ENCODE results near the gene TAS1R3. TPM values are rescaled to one million over a fixed set of nuclear protein-coding genes. Genes with fewer than 3 reads are reported as not detected.
A peak's percentile ranks its signal among the peaks of the same experiment; 100 is the strongest.

The TAS1R3 gene
- total and polyA plus RNA-seq, 9 donors = 0.07 to 0.40 (median 0.24) TPM; not detected in 2

DNA sequence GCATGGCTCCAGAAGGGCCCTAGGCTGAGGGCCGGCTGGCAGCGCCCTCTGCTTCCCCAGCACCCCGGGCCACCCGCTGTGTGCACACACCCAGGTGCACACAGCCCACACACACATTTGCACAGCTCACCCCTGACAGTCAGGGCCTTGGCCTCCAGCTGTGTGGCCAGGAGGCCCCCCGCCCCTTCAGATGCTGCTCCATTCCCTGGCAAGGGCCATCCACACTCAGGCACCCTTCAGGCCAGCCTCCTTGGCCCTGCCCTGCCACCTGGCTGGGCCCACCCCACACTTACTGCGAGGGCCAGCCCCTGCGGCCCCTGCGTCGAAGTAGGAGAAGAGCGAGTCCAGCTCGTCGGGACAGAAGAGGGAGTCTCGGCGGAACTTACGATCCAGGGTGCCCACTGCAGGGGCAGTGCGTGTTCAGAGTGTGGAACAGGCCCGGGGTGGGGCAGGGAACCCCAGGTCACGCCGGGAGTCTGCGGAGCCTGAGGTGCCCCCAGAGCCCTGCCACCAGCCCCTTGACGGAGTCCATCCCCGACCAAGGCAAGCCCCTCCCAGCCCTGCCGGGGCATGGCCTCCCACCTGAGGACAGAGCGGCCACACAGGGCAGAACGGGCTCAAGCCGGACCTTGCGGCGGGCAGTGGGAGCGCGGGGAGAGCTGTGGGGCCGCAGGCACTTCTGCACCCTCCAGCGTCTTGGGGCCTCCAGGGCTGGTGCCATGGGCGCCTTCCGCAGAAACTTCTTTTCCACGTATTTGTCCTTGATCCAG is 35.7 kb upstream of the TAS1R3 start:
- intact Hi-C loops (cut with DNase I) = loop anchor here in 3 of 4 donors (10.0 kb wide), 2 partner anchors 251 to 311 kb away; partner anchors contain the start of gene PERM1 (in 2 of the 3)
- no peaks in the 10 kb centered on the region for H3K36me3 ChIP-seq
- H3K4me1 ChIP-seq (ENCODE audit: insufficient read depth) = peaks cover 3% of the 10 kb centered on the region
- no peak overlapping the region for H3K27ac ChIP-seq
- 90 to 93% (median 93%) methylated on average over 34 to 35 of the region's 35 CpGs for WGBS, 3 donors
- no peaks in the 10 kb centered on the region for H3K9me3 ChIP-seq
- no peaks in the 10 kb centered on the region for H3K27me3 ChIP-seq
- TF ChIP-seq POLR2A (IDR thresholded peaks at IDR 0.05) (no peak), EP300 (IDR thresholded peaks at IDR 0.05) (no peak)
- TF ChIP-seq, protein P1, sequence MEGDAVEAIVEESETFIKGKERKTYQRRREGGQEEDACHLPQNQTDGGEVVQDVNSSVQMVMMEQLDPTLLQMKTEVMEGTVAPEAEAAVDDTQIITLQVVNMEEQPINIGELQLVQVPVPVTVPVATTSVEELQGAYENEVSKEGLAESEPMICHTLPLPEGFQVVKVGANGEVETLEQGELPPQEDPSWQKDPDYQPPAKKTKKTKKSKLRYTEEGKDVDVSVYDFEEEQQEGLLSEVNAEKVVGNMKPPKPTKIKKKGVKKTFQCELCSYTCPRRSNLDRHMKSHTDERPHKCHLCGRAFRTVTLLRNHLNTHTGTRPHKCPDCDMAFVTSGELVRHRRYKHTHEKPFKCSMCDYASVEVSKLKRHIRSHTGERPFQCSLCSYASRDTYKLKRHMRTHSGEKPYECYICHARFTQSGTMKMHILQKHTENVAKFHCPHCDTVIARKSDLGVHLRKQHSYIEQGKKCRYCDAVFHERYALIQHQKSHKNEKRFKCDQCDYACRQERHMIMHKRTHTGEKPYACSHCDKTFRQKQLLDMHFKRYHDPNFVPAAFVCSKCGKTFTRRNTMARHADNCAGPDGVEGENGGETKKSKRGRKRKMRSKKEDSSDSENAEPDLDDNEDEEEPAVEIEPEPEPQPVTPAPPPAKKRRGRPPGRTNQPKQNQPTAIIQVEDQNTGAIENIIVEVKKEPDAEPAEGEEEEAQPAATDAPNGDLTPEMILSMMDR (IDR thresholded peaks at IDR 0.05) = no peak
- peak in 1 of 5 donors; percentile 34 for DNase-seq
- H3K4me3 ChIP-seq = no peak overlapping the region

DNA sequence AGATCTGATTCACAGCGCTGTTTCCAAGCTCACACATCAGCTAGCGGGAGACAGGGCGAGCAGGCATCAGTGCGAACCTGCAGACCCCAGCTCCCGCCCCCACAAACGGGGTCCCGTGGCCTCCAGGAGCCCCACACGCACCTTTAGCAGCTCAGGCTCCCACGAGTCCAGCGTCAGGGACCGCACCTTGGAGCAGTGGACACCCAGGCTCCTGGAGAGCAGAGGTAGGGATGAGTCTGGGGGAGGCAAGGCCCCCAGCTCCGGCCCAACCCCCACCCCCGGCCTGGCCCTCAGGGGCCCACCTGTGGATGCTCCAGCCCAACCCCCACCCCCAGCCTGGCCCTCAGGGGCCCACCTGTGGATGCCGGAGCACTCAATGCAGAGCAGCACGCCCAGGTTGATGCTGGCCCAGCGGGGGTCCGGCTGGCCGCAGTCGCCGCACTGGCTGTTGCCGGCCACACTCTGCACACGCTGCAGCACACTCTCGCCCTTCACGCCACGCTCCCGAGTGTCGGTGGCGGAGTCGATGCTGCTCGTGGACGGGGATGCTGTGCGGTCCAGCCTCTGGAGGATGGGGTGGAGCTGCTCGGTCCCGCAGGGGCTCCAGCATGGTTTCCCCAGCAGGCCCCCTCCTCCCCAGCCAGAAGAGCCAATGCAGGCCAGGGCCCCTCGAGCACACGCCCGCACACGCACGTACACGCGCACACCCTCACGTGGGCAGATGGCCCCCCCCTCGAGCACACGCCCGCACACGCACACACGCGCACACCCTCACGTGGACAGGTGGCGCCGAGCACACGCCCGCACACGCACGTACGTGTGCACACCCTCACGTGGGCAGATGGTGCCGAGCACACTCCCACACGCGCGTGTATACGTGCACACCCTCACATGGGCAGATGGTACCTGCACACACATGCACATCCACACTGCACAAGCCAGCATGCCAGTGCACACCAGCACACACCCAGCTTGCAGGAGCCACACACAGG is 34.7 kb upstream of the TAS1R3 start:
- peak in 1 of 5 donors; percentile 37 for DNase-seq
- H3K27ac ChIP-seq = no peak overlapping the region
- intact Hi-C loops (cut with DNase I) = loop anchor here in 3 of 4 donors (10.0 kb wide), 2 partner anchors 252 to 312 kb away; partner anchors contain the start of gene PERM1 (in 2 of the 3)
- no peak for TF ChIP-seq EP300 (IDR thresholded peaks at IDR 0.05)
- TF ChIP-seq POLR2A (IDR thresholded peaks at IDR 0.05) = no peak
- TF ChIP-seq, protein P1 (IDR thresholded peaks at IDR 0.05) = no peak
- no peaks in the 10 kb centered on the region for H3K36me3 ChIP-seq
- H3K4me1 ChIP-seq (ENCODE audit: insufficient read depth) = no peaks in the 10 kb centered on the region
- WGBS, 3 donors = 90% methylated on average over 55 to 62 of the region's 62 CpGs
- no peaks in the 10 kb centered on the region for H3K9me3 ChIP-seq
- H3K4me3 ChIP-seq = no peak overlapping the region
- no peaks in the 10 kb centered on the region for H3K27me3 ChIP-seq

DNA sequence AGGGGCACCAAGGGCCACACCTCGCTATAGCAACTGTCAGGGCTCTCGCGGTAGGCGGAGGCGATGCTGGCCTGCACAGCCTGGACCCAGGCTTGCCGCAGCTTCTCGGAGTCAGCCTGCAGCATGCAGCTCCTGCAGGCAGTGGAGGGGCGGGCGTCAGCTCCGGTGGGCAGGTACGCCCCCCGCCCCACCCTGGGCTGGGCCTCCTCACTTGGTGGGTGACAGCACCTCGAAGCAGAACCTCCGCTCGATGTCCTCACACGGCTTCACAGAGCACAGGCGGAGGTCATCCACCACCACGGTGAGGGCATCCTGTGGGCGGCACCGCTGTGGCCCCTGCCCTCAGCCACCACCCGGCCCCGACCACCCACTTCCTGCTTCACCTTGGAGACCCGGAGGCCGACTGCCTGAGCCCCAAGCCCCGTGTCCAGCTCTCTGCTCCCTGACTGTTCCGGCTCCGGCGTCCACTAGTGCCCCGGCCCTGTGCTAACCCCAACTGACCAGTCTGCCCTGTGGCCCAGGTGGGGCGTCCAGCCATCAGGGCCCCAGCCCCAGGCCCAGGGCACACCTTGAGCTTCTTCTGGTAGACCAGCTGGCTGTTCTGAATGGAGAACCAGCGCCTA is 33.2 kb upstream of the TAS1R3 start:
- no peak overlapping the region for H3K4me3 ChIP-seq
- TF ChIP-seq, protein P1 (IDR thresholded peaks at IDR 0.05) = no peak
- TF ChIP-seq POLR2A (IDR thresholded peaks at IDR 0.05) (no peak), EP300 (IDR thresholded peaks at IDR 0.05) (no peak)
- no peak overlapping the region for H3K27ac ChIP-seq
- H3K27me3 ChIP-seq = no peaks in the 10 kb centered on the region
- H3K9me3 ChIP-seq = no peaks in the 10 kb centered on the region
- no peak for DNase-seq
- H3K36me3 ChIP-seq = no peaks in the 10 kb centered on the region
- 90 to 93% (median 92%) methylated on average over 28 to 31 of the region's 31 CpGs for WGBS, 3 donors
- H3K4me1 ChIP-seq (ENCODE audit: insufficient read depth) = no peaks in the 10 kb centered on the region
- intact Hi-C loops (cut with DNase I) = loop anchor here in 3 of 4 donors (10.0 kb wide), 2 partner anchors 253 to 313 kb away; partner anchors contain the start of gene PERM1 (in 2 of the 3)
